NT2/D1 (cell line): ENCODE data around the gene SUPT20H.

ENCODE experiments used
- SUZ12 ChIP-seq: IDR thresholded peaks from 2 replicates; pipeline ENCODE4 v1.6.1; 2011; ENCODE audit not compliant: insufficient read length, insufficient read depth; ENCODE audit errors: extremely low read depth
- YY1 ChIP-seq: IDR thresholded peaks from 2 replicates; pipeline ENCODE4 v1.6.1; 2011; ENCODE audit not compliant: insufficient read length, insufficient read depth
- ZNF274 ChIP-seq: IDR thresholded peaks from 2 replicates; pipeline ENCODE4 v1.6.1; 2011; ENCODE audit warnings: mild to moderate bottlenecking, low read depth, low read length

DNA sequence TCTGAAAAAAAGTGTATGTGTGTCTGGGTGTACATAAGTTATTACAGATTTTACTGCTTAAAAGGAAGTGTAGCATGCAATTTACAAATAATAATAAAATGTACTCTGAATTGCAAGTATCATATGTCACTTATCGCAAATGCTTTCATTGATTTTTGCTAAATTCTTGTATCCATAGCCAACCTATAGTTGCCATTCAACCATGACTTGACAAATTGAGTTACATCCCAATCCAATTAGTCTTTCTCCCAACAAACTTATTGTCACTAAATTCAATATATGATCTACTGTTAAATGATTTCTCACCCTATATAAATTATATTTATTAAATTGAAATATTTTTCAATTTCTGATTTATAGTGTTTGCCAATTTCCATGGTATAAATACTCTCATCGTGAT lies 17.3 kb upstream of the SUPT20H start:
- no peak for TF ChIP-seq YY1
- TF ChIP-seq ZNF274, result no peak
- TF ChIP-seq SUZ12, result no peak
